NOMO-1 (cell line): Measurements from ENCODE around the gene GPR63.

ENCODE experiments used
- DNase-seq, 2 experiments: peaks; one replicate each; lab custom pipeline; 2025; ENCODE audit not compliant: unreplicated experiment in 2 of 2; lab: John Stamatoyannopoulos, UW

The GPR63 gene

DNA sequence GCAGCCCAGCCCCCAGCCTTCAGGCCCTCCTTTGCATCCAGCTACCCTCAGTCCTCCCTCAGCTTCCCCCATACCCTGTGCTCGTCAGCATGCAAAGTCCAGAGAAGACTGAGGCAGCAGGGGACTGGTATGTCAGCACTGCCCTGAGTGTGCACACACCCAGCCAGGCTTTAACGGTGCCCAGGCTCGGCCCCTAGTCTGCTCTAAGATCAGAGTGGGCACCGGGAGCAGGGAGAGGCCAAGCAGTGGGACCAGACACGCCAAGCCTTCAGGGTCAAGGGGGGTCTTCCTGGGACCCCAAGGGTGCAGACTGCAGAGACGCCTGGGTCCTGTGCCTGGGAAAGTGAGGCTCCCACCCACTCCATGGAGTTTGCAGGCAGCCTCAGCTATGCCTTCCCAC lies 74.7 kb downstream of the GPR63 start:
- no peak for DNase-seq

DNA sequence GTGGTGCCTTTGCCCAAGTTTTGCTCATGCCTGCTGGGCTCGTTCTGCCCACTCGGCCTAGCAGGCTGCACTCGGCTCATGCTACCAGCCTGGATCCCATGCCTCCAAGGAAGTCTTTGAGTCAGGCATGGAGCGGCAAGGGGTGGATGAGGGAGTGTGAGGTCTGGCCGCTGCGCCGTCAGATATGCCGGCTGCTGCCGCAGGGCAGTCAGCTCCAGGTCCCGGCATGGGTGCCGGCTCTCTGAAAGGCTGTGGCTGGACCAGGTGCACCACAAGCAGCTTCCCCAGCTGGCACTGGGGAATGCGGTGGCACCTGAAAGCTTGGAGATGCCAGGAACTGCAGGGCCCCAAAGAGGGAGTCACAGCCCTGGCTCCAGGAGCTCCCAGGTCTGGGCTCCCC lies 75.5 kb downstream of the GPR63 start:
- DNase-seq, result no peak

DNA sequence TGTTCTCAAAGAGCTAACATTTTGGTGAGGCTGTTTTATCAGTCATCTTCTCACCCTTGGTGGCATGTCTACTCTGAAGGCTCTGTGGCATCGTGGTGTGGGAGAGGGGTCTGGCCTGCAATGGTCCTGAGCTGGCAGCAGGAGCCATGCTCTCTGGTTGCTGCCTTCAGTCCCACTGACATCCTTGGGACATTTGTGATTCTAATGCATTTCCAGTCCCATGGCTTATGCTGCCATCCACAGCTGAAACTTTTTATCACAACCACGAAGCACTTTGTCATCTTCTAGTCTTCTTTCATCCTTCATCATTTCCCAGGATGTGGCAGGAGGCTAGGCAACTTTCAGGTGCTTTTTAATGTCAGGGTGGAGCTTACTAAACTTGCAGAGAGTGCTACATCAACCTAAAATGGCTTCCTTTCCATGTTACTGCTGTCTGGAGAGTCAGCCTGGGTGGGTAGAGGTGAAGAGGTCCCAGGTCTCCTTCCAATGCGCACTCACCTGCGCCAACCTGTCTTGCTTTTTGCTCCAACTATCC lies 77.1 kb downstream of the GPR63 start:
- no peak for DNase-seq

DNA sequence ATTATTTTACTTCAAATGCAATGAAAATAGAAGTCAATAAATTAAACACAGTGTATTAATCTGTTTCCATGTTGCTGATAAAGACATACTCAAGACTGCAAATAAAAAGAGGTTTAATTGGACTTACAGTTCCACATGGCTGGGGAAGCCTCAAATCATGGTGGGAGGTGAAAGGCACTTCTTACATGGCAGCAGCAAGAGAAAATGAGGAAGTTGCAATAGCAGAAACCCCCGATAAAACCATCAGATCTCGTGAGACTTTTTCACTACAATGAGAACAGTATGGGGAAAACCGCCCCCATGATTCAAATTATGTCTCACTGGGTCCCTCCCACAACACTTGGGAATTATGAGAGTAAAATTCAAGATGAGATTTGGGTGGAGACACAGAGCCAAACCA lies 82.2 kb downstream of the GPR63 start:
- no peak for DNase-seq

DNA sequence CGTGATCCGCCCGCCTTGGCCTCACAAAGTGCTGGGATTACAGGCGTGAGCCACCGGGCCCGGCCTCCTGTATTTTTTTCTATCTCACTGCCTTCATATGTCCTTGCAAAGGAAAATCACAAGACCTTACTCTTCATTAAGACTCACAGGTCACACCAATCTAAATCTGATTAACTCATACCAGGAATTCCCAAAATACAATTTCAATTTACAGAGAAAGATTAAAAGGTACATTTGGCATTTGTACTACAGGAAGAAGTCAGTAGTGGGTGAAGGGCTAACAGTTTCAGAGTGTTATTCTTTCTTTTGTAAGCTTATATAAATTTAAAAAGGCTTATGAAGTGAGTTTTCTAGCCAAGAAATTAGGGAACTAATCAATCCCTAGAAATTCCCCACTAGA lies 87.4 kb downstream of the GPR63 start:
- DNase-seq, result no peak
